IMR-90 (cell line): ENCODE results near the gene CARD10. TPM values are rescaled to one million over a fixed set of nuclear protein-coding genes. Genes with fewer than 3 reads are reported as not detected.
A peak's percentile ranks its signal among the peaks of the same experiment; 100 is the strongest.

ENCODE experiments used
- ATAC-seq: fragments of 200-7000 bp; cut with Tn5 transposase; 2 replicates; pipeline ENCODE4 v1.9.1; 2020; ENCODE audit warnings: low read depth, mild to moderate bottlenecking, moderate library complexity
- BruUV-seq: library from RNA; stranded (reverse); fragments of 400-500 nt; replicated peaks from 2 replicates; lab custom pipeline; 2021; lab: Mats Ljungman, UMichigan
- CTCF ChIA-PET: fragments of 300-600 bp; formaldehyde crosslinking; extraction: SDS; loops from one replicate; lab custom pipeline; 2021; ENCODE audit warnings: antibody characterized with exemption; lab: Yijun Ruan, JAX
- POLR2A ChIA-PET: fragments of 300-600 bp; sonication (Branson Sonifier 250); formaldehyde crosslinking; loops from one replicate; lab custom pipeline; 2022; ENCODE audit warnings: antibody characterized with exemption; ENCODE audit not compliant: unreplicated experiment; lab: Charles Lee
- DNase-seq: peaks from one replicate; pipeline ENCODE4 v3.0.0; 2013
- H2AFZ ChIP-seq: replicated peaks from 2 replicates; pipeline ENCODE3; 2013; ENCODE audit warnings: low read length, mild to moderate bottlenecking; ENCODE audit not compliant: poor library complexity
- H2AK5ac ChIP-seq: 2 replicates; pipeline ENCODE4 v1.6.1; 2013; ENCODE audit warnings: low read depth, low read length, inconsistent platforms
- H2AK9ac ChIP-seq: replicated peaks from 2 replicates; pipeline ENCODE3; 2013; ENCODE audit warnings: mild to moderate bottlenecking, low read depth, low read length, moderate library complexity; ENCODE audit not compliant: poor library complexity
- H2BK120ac ChIP-seq: 2 replicates; pipeline ENCODE4 v1.6.1; 2013; ENCODE audit warnings: low read depth, low read length, inconsistent platforms
- H2BK15ac ChIP-seq: 3 replicates; pipeline ENCODE4 v1.6.1; 2013; ENCODE audit warnings: low read depth, low read length, inconsistent platforms
- H2BK20ac ChIP-seq: 2 replicates; pipeline ENCODE4 v1.6.1; 2013; ENCODE audit warnings: low read depth, mild to moderate bottlenecking, inconsistent platforms, low read length, moderate library complexity
- H2BK5ac ChIP-seq: 2 replicates; pipeline ENCODE4 v1.6.1; 2013; ENCODE audit warnings: mild to moderate bottlenecking, low read depth, low read length, inconsistent platforms; ENCODE audit not compliant: poor library complexity, severe bottlenecking
- H3K14ac ChIP-seq: replicated peaks from 2 replicates; pipeline ENCODE4 v1.6.1; 2013; ENCODE audit warnings: low read depth, low read length, inconsistent platforms
- H3K18ac ChIP-seq: 2 replicates; pipeline ENCODE4 v1.6.1; 2013; ENCODE audit warnings: low read depth, low read length, control low read depth
- H3K23ac ChIP-seq: 2 replicates; pipeline ENCODE4 v1.6.1; 2013; ENCODE audit warnings: low read depth, low read length, inconsistent platforms
- H3K27ac ChIP-seq: 2 replicates; pipeline ENCODE4 v1.5.1; 2013; ENCODE audit warnings: mild to moderate bottlenecking, control low read depth, low read length; ENCODE audit not compliant: insufficient read depth
- H3K27me3 ChIP-seq: 2 replicates; pipeline ENCODE4 v1.6.1; 2013; ENCODE audit warnings: low read length; ENCODE audit not compliant: control insufficient read depth, insufficient read depth
- H3K36me3 ChIP-seq: 2 replicates; pipeline ENCODE4 v1.6.1; 2013; ENCODE audit warnings: low read length, mixed read lengths; ENCODE audit not compliant: control insufficient read depth, insufficient read depth
- H3K4ac ChIP-seq: 2 replicates; pipeline ENCODE4 v1.6.1; 2013; ENCODE audit warnings: low read depth, low read length, inconsistent platforms
- H3K4me1 ChIP-seq: 2 replicates; pipeline ENCODE4 v1.6.1; 2013; ENCODE audit warnings: low read length, mixed read lengths; ENCODE audit not compliant: control insufficient read depth, insufficient read depth
- H3K4me2 ChIP-seq: 2 replicates; pipeline ENCODE4 v1.6.1; 2013; ENCODE audit warnings: low read depth, mild to moderate bottlenecking, control low read depth, low read length, moderate library complexity
- H3K4me3 ChIP-seq: 2 replicates; pipeline ENCODE4 v1.5.1; 2013; ENCODE audit warnings: low read depth, mild to moderate bottlenecking, control low read depth, low read length, moderate library complexity; ENCODE audit not compliant: insufficient read depth
- H3K56ac ChIP-seq: 2 replicates; pipeline ENCODE4 v1.6.1; 2013; ENCODE audit warnings: low read length, inconsistent platforms; ENCODE audit not compliant: insufficient read depth; ENCODE audit errors: extremely low read depth
- H3K79me1 ChIP-seq, 2 experiments: 2 replicates each; pipeline ENCODE4 v1.6.1; 2013; ENCODE audit warnings: low read length in 2 of 2, inconsistent platforms in 1 of 2, low read depth in 1 of 2
- H3K9ac ChIP-seq: 2 replicates; pipeline ENCODE4 v1.6.1; 2013; ENCODE audit warnings: low read depth, low read length, control low read depth
- H3K9me1 ChIP-seq: 2 replicates; pipeline ENCODE4 v1.6.1; 2013; ENCODE audit warnings: low read length, inconsistent platforms; ENCODE audit not compliant: insufficient read depth
- H3K9me3 ChIP-seq: 2 replicates; pipeline ENCODE4 v1.6.1; 2013; ENCODE audit warnings: low read length; ENCODE audit not compliant: control insufficient read depth, insufficient read depth
- H4K20me1 ChIP-seq: 2 replicates; pipeline ENCODE4 v1.6.1; 2013; ENCODE audit warnings: low read length, inconsistent platforms; ENCODE audit not compliant: insufficient read depth
- H4K5ac ChIP-seq: 2 replicates; pipeline ENCODE4 v1.6.1; 2013; ENCODE audit warnings: mild to moderate bottlenecking, low read depth, low read length, control low read depth
- H4K8ac ChIP-seq, 2 experiments: 2 replicates each; pipeline ENCODE4 v1.6.1; 2013; ENCODE audit warnings: low read depth in 2 of 2, low read length in 2 of 2, control low read depth in 1 of 2, inconsistent platforms in 1 of 2
- H4K91ac ChIP-seq: 2 replicates; pipeline ENCODE4 v1.6.1; 2013; ENCODE audit warnings: low read depth, low read length, inconsistent platforms; ENCODE audit not compliant: insufficient read depth
- CHD1 ChIP-seq: IDR thresholded peaks from 2 replicates; pipeline ENCODE4 v1.6.1; 2012; ENCODE audit warnings: low read depth, low read length, improper control_type of control experiment
- MAZ ChIP-seq: IDR thresholded peaks from 2 replicates; pipeline ENCODE4 v1.6.1; 2012; ENCODE audit warnings: low read depth, mild to moderate bottlenecking, low read length, improper control_type of control experiment, moderate library complexity, borderline replicate concordance
- NFE2L2 ChIP-seq: fragments of 150-350 bp; IDR thresholded peaks from 2 replicates; pipeline ENCODE4 v1.6.1; 2016; ENCODE audit warnings: low read depth, mild to moderate bottlenecking, low read length
- RAD21 ChIP-seq: IDR thresholded peaks from 2 replicates; pipeline ENCODE4 v1.6.1; 2012; ENCODE audit warnings: low read length, improper control_type of control experiment
- RFX5 ChIP-seq: IDR thresholded peaks from 2 replicates; pipeline ENCODE4 v1.8.0; 2012; ENCODE audit warnings: low read depth, mild to moderate bottlenecking, low read length, moderate library complexity
- SMC3 ChIP-seq: fragments of 150-350 bp; IDR thresholded peaks from 2 replicates; pipeline ENCODE4 v1.6.1; 2016; ENCODE audit warnings: low read depth, mild to moderate bottlenecking, antibody characterized with exemption, low read length, moderate library complexity
- WGBS, 2 experiments: methylation state at CpG; one replicate each; pipeline versions ENCODE4 v1.1.5 to v1.1.7; 2013; ENCODE audit warnings: missing lambda C conversion rate in 2 of 2; ENCODE audit not compliant: insufficient read length in 1 of 2; ENCODE audit errors: extremely low coverage in 2 of 2; 5-methylcytosine and 5-hydroxymethylcytosine counted together
- dilution Hi-C: fragments of 300-500 bp; cut with HindIII; formaldehyde crosslinking; loops from one replicate; pipeline ENCODE4 v1.14.3; 2018; ENCODE audit warnings: low sequenced_read_pairs; ENCODE audit not compliant: unreplicated experiment
- in situ Hi-C: fragments of 300-500 bp; cut with MboI; formaldehyde crosslinking; loops from 3 replicates; pipeline ENCODE4 v1.14.3; 2019; ENCODE audit warnings: low sequenced_read_pairs, inconsistent platforms, mixed read lengths
- intact Hi-C: fragments of 100-400 bp; cut with micrococcal nuclease; formaldehyde crosslinking; loops from 2 replicates; pipeline ENCODE4 v1.10.0; 2022
- polyA plus RNA-seq, 3 experiments: library from polyadenylated mRNA; depleted of rRNA; stranded (reverse); fragments of >200 nt; gene quantifications; 2 replicates each; pipeline ENCODE4 v1.2.3, GENCODE V29; 2012; ENCODE audit warnings: low replicate concordance in 1 of 3
- total RNA-seq: library from RNA; depleted of rRNA; stranded (reverse); fragments of >200 nt; gene quantifications from 2 replicates; pipeline ENCODE4 v1.2.3, GENCODE V29; 2012
- TF ChIP-seq, protein P1 (sequence below): fragments of 150-350 bp; IDR thresholded peaks from 2 replicates; pipeline ENCODE4 v1.6.1; 2016; ENCODE audit warnings: low read depth, mild to moderate bottlenecking, low read length, moderate library complexity, borderline replicate concordance
- TF ChIP-seq, protein P2 (sequence below): conservative IDR thresholded peaks from 2 replicates; pipeline ENCODE4 v1.5.1; 2012; ENCODE audit warnings: mild to moderate bottlenecking, low read depth, low read length, improper control_type of control experiment
- TF ChIP-seq, protein P3 (sequence below): fragments of 150-350 bp; IDR thresholded peaks from 2 replicates; pipeline ENCODE4 v1.6.1; 2017; ENCODE audit warnings: mild to moderate bottlenecking, antibody characterized with exemption, low read length, low read depth

Gene CARD10
- total and polyA plus RNA-seq, 2 of the 4 experiments (the other 2 are of a cell fraction) = 6.1 to 18.4 TPM

DNA sequence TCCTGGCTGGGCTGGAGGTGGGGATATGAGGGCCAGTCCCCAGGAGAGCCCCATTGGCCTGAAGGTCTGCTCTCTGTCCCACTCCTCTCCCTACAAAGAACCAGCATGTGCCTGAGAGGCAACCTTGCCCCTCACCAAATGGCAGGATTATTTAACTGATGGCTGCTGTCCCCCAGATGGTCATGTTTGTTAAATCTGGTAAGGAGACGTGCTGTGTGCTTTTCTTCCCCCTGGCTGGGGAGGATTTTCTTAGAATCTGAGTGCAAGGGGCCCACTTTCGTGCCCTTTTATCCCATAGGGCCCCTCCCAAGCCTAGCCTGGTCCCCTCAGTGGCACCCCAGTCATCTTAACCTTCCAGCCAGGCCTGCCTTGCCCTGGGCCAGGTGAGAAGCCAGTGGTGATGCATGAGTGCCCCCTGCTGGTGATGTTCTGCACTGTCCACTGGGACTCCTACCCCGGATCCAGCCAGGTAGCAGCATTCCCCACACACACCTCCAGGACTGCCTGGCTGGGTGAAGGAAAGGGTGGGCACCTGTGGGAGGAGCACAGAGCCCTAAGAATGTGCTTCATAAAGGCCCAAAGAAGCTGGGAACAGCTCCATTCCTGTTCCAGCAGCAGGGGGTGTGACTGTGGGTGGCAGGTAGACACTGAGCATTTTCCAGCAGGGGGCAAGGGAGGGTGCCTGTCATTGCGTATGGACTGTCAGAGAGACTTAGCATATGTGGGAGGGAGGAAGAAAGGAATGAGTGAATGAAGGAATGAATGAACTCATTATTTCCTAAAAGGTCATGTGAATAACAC is 61.9 kb downstream of the CARD10 start:
- Histone ChIP-seq H2BK15ac (peak overlapping the region; percentile 63; the same call in 2 of the 3 replicates), H3K79me1 (peaks cover 0 to 3% of the 10 kb centered on the region in 2 experiments; a peak in 1 of 4 replicates), H2BK120ac (peak overlapping the region; percentile 89), H3K4me1 (peaks cover 17% of the 10 kb centered on the region), H3K4ac (peak overlapping the region; percentile 57), H4K91ac (peak overlapping the region; percentile 87), H3K9me1 (peaks cover 14% of the 10 kb centered on the region), H3K56ac (no peak overlapping the region), H3K27me3 (peaks cover 9% of the 10 kb centered on the region), H4K20me1 (no peaks in the 10 kb centered on the region), H3K27ac (no peak overlapping the region; the same call in 1 of the 2 replicates), H3K36me3 (no peaks in the 10 kb centered on the region), H4K5ac (no peak overlapping the region), H2AFZ (peak overlapping the region; percentile 60), H3K14ac (no peak overlapping the region), H3K9ac (no peak overlapping the region), H2BK5ac (no peak overlapping the region), H3K23ac (no peak overlapping the region), H3K18ac (no peak overlapping the region), H4K8ac (no peak overlapping the region; a peak in 1 of 4 replicates), H3K9me3 (no peaks in the 10 kb centered on the region), H2AK9ac (peak overlapping the region; percentile 74), H3K4me2 (no peak overlapping the region), H3K4me3 (no peak overlapping the region), H2BK20ac (peak overlapping the region; percentile 55), H2AK5ac (peak overlapping the region; percentile 65)
- TF ChIP-seq SMC3 = peak; percentile 98
- TF ChIP-seq CHD1 = no peak
- TF ChIP-seq, protein P1, sequence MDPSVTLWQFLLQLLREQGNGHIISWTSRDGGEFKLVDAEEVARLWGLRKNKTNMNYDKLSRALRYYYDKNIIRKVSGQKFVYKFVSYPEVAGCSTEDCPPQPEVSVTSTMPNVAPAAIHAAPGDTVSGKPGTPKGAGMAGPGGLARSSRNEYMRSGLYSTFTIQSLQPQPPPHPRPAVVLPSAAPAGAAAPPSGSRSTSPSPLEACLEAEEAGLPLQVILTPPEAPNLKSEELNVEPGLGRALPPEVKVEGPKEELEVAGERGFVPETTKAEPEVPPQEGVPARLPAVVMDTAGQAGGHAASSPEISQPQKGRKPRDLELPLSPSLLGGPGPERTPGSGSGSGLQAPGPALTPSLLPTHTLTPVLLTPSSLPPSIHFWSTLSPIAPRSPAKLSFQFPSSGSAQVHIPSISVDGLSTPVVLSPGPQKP = no peak
- TF ChIP-seq, protein P2, sequence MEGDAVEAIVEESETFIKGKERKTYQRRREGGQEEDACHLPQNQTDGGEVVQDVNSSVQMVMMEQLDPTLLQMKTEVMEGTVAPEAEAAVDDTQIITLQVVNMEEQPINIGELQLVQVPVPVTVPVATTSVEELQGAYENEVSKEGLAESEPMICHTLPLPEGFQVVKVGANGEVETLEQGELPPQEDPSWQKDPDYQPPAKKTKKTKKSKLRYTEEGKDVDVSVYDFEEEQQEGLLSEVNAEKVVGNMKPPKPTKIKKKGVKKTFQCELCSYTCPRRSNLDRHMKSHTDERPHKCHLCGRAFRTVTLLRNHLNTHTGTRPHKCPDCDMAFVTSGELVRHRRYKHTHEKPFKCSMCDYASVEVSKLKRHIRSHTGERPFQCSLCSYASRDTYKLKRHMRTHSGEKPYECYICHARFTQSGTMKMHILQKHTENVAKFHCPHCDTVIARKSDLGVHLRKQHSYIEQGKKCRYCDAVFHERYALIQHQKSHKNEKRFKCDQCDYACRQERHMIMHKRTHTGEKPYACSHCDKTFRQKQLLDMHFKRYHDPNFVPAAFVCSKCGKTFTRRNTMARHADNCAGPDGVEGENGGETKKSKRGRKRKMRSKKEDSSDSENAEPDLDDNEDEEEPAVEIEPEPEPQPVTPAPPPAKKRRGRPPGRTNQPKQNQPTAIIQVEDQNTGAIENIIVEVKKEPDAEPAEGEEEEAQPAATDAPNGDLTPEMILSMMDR = peak; percentile 90
- TF ChIP-seq MAZ = no peak
- TF ChIP-seq RAD21 = peak; percentile 97
- no peak for TF ChIP-seq NFE2L2
- TF ChIP-seq RFX5 = no peak
- TF ChIP-seq, protein P3, sequence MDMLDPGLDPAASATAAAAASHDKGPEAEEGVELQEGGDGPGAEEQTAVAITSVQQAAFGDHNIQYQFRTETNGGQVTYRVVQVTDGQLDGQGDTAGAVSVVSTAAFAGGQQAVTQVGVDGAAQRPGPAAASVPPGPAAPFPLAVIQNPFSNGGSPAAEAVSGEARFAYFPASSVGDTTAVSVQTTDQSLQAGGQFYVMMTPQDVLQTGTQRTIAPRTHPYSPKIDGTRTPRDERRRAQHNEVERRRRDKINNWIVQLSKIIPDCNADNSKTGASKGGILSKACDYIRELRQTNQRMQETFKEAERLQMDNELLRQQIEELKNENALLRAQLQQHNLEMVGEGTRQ = no peak
- peak; percentile 73 for ATAC-seq
- CTCF ChIA-PET = interaction anchor here (1.0 to 1.4 kb wide), 3 partner anchors 33 to 144 kb away, joined by 3 read pairs; no protein-coding TSS in a partner anchor
- no TSS peak for BruUV-seq
- intact Hi-C loops (loop anchor here (1.0 to 5.0 kb wide), 4 partner anchors 140 to 380 kb away; no protein-coding TSS in a partner anchor), dilution Hi-C loops (no loop called here), in situ Hi-C loops (loop anchor here (5.0 kb wide), 1 partner anchor 140 kb away; no protein-coding TSS in a partner anchor)
- no CpG with 5 or more reads among the region's 4 CpGs for WGBS, 2 experiments
- peak; percentile 48 for DNase-seq
- POLR2A ChIA-PET = no interaction called here
